Colon (tissue), 2 donors: ENCODE data around the gene BABAM2.

ENCODE experiments used
- FAIRE-seq: peaks from 2 replicates; lab custom pipeline; 2012; peaks lifted over from hg19 to GRCh38; lab: Jason Lieb, UNC
- donor health status: control.
- donor health status: control.

The BABAM2 gene

GRCh38 chr2:28286678-28287077, 396.1 kb downstream of the BABAM2 start:
- FAIRE-seq = no peak

DNA sequence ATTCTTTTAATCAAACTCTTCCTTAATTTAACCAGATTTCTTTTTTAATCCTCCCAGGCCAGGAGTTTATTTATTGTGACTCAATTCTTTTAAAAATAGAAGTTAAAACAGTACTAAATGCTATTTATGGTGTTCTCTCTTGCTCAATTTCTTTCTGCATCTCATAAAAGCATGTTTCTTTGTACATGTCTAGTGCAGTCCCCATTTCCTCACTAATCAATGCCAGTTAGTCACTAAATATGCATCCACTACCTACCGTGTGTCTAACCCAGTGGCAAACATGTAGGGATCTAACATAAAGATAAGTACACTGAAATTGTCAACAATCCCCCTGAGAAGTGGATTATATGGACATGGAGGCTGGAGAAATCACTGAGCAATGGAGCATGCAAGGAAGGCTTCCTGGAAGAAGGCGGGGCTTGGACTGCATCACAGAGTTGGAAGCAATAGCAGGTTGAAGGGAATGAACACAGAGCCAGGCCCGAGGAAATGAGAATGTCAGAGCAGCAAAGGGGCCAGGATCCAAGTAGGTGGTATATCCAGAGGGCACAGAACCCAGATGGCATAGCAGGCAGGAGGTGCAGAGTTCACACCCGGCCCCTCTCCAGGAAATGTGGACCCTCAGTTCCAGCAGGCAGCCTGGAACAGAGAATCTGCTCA, 396.9 kb downstream of the BABAM2 start:
- no peak for FAIRE-seq

DNA sequence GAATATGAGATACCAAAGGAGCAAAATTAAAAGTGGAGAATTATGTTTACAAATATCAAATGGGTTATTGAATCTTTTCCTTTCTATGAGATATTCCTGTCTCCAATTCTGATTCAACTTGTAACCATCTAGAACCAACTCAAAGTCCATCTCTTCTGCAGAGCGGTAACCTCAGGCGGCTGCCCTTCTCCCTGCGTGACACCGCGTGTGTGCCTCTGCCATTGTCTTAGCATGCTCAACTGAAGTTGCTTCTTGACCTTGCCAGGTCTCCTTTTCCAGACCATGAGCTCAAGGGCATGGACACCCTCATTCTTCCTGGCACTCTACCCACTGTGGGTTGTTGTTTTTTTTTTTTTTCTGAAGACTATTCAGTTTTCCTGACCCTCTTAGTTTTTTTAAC, 398.1 kb downstream of the BABAM2 start:
- FAIRE-seq = no peak

- FAIRE-seq = no peak
Observed at GRCh38 chr2:28291811-28292440, 401.4 kb downstream of the BABAM2 start.

GRCh38 chr2:28292491-28292890, 402.0 kb downstream of the BABAM2 start:
- no peak for FAIRE-seq

DNA sequence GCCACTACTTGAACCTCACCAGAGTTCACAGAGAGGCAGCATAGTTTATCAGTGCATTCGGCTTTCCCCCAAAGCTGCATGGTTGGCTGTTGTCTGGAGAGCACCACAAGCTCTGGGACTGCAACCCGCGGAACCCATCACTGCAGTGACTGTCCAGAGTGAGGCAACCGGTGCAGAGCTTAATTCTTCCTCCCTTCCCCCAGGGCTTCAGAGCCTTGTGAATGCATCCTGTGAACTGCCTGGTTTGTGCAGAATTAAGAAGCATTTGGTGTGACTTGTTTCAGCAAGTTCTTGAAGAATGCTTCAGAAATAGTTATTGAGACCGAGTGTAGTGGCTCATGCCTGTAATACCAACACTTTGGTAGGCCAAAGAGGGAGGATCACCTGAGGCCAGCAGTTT, 402.9 kb downstream of the BABAM2 start:
- FAIRE-seq = no peak

GRCh38 chr2:28294451-28294850, 403.9 kb downstream of the BABAM2 start:
- FAIRE-seq = no peak

- FAIRE-seq = no peak
Observed at GRCh38 chr2:28296243-28296642, 405.7 kb downstream of the BABAM2 start.

GRCh38 chr2:28296904-28297303, 406.4 kb downstream of the BABAM2 start:
- FAIRE-seq = no peak

GRCh38 chr2:28297531-28297930, 407.0 kb downstream of the BABAM2 start:
- FAIRE-seq = no peak

DNA sequence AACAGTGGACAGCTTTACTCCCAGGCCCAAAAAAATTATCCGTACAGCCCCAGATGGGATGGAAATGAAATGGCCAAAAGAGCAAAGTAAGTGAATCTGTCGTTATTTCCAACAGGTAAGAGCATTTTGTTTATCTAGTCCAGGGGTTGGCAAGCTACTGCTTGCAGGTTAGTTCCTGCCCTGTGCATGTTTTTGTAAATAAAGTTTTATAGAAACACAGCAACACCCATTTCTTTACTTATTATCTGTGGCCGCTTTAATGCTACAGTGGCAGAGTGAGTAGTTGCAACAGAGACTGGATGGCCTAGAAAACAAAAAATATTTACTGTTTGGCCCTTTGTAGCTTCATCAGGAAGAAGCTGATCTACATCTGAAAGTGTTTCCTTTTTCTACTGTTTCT, 407.9 kb downstream of the BABAM2 start:
- FAIRE-seq = no peak

GRCh38 chr2:28300485-28301341, 410.2 kb downstream of the BABAM2 start:
- FAIRE-seq = no peak

- no peak for FAIRE-seq
Observed at GRCh38 chr2:28305202-28305601, 414.7 kb downstream of the BABAM2 start.

GRCh38 chr2:28310107-28310506, 419.6 kb downstream of the BABAM2 start:
- no peak for FAIRE-seq

DNA sequence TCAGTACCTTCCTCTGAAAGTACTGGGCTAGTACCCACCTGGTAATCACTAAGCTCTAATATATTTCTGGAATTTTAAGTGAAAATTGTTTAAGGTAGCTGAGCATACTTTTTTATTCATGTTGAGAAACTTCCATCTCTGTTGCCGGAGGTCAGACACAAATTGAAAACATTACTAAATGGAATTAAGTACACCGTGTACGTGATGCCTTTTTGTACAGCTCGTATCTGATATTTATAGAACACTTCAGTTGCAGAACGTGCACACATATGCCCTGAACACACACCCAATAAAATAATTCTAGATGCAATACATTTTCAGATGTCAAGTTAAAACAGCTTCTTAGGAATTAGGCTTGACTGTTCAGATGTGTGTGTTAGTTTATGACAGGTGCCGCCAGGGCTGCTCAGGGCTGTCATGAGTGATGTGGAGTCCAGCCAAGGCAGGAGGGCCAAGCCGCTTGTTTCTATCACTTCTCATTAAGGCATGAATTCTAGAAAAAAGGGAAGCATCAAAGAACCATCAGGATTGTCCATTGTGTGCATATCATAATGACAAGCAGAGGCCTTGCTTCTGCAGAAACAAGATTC, 421.2 kb downstream of the BABAM2 start:
- no peak for FAIRE-seq

DNA sequence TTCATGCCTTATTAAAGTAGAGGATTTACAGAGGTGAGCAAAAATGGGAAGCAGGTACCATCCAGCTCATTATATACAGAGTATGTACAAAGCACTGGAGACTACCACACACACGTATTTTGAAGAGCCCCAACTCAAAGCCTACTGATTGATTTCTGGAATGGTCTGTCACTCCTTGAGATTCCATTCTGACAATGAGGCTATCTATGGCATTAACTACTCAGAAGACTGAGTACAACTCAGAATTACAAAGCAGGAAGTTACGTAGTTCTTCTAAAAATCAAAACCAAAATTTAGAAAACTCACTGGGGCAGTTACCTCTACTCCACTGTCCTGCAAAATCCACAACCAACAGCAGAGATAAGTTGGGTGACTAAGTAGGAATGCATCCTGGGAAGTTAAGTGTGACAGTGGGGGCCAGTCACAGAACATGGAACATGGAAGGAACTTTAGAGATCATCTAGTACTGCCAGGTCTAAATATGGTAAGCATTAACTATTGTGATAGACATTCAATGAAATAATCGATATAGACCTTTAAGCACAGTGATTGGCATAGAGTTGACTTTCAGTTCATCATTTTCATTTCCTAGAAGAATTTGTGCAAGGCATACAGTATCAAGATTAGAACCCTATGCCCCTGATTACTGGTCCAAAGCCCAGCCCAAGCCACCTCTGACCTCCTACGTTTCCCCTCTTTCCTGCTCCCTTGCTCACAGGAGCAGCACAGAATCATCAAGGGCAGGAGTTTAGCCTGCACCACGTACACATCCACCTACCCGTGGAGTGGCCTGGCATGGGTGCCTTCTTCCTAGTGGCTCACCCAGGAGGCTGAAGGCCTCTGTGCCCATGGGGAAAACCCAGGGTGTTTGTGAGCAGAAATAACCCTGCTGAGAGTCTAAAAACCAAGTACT, 422.0 kb downstream of the BABAM2 start:
- no peak for FAIRE-seq

DNA sequence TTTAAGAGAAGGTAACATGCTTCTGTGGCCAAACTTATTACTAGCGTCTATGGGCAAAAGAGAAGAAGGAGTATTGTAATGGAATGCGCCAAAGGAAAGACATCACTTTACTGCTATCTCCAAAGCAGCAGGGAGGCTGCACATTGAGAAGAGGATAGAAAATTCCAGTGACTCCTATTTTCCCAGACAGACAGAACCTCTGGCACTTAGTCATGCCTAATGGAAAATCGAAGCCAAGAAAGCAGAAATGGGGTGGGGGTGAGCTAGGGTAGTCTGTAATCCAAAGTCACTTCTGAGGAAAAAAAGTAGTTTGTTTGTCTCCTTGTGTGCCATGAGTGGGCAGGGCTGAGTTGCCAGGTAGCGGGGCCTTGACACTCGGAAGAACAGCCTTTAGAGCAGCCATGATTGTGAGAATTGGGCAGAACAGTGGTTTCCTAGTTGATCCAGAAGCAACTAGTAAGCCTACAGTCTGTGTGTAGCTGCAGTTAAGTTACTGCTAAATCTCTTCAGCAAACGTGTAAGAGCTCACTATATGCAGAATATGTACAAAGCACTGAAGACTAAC, 422.8 kb downstream of the BABAM2 start:
- FAIRE-seq = no peak

DNA sequence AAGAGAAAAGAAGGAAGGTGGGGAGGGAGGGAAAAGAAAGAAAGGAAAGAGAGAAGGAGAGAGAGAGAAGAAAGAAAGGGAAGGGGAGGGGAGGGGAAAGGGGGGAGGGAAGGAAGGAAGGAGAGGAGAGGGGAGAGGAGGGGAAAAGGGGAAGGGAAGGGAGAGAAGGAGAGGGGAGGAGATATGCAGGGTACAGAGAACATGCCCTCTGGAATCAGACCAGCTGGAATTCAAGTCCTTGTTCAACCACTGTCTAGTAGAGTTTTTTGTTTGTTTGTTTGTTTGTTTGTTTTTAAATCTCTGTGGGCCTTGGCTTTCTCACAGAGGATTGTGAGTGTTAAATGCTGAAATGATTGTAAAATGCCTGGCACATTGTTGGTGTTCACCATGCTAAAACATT, 424.4 kb downstream of the BABAM2 start:
- no peak for FAIRE-seq

DNA sequence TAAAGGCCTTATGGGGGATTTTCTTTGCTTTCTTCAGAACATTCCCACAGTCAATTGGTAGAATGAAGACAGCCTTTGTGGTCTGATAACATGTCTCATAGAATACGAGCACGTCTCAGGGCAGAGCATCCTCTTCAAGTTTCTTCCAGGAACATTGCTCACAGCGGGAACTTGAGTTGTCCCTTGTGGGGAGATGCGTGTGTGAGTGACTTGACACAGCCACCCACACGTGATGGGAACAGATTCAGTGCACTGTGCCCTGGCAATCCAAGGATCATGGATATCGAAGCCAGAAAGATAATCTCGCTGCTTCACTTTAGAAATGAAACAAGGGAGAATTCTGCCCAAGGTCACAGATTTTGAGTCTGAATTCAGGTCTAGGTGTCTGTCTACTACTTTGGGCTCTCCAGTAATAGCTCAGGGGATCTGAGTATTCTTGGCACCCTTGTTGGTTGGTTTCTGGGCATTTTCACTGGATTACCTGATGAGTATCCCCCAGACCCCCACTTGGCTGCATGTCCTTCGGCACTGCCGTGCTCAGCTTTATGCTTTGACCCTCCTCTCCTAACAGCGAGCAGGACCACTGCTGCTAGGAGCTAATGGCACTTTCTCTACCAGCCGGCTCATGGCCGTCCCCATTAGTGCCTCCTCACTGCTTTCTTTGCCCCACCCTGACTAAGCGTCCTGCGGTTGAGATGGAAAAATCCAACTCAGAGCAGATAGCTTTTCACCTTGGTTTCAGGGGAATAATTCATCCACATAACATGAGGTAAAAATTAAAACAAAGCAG, 426.2 kb downstream of the BABAM2 start:
- FAIRE-seq = no peak

DNA sequence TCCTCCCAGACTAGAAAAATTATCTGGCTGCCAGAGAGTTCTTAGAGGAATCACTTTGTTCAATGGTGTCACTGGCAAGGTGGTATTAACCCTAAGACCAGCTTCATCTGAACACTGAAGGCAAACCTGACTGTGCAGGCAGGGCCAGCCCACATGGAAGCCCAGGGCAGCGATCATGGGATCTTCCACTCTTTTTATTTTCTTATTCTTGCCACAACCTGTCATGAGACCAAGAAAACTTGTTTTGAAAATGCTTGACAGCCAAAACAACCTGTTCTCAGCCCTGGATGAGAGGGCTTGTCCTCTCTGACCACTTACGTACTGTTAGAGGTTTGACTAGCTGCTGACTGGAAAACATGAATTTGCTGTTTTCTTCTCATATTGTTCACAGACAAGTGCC, 426.9 kb downstream of the BABAM2 start:
- FAIRE-seq = no peak

DNA sequence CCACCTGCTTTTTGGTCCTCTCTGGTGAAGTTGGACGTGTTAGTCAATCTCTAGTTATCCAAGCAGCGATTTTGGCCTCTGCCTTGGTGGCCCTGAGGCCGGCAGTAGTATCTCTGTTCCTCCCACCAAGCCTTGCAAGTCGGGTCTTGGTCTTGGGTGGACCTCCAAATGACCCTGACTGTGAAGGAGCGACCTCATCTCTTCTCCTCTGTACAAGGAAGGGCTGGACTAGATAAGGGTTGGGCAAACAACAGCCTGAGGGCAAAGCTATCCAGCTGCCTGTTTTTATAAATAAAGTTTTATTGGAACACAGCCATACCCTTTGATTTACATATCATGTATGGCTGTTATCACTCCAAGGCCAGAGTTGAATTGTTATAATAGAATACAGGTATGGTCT, 427.5 kb downstream of the BABAM2 start:
- no peak for FAIRE-seq
